Panc1 (cell line): ENCODE results near the gene SLC6A19.

Experiments
- TF ChIP-seq, protein P1 (sequence below): fragments of 450-650 bp; IDR thresholded peaks from 2 replicates; pipeline ENCODE4 v1.5.1; 2017; ENCODE audit warnings: mild to moderate bottlenecking
- TF ChIP-seq, protein P2 (sequence below), 2 experiments: IDR thresholded peaks; 2 replicates each; pipeline ENCODE4 v1.6.1; 2011 to 2012; ENCODE audit warnings: low read depth in 2 of 2, control low read depth in 1 of 2, low read length in 1 of 2, mild to moderate bottlenecking in 1 of 2, moderate library complexity in 1 of 2; ENCODE audit not compliant: insufficient read depth in 1 of 2

DNA sequence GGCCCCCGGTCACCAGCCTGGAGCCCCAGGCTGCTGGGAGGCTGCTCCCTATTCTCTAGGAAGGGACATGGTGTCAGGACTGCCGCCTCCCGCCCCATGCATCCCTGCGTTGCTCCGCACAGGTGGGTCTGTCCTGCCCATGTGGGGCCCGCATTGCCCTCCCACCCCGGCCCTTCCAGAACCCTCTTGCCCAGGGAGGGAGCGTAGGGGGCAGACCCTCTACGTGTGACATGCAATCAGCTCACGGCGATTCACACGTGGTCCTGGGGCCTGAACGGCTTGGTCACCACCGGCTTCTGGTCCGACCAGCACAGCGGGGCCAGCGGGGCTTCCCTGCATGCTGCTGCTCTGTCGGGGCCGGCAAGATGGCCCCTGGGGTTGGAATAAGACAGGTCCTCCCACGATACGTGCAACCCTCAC lies 9.4 kb downstream of the SLC6A19 start:
- TF ChIP-seq, protein P1, sequence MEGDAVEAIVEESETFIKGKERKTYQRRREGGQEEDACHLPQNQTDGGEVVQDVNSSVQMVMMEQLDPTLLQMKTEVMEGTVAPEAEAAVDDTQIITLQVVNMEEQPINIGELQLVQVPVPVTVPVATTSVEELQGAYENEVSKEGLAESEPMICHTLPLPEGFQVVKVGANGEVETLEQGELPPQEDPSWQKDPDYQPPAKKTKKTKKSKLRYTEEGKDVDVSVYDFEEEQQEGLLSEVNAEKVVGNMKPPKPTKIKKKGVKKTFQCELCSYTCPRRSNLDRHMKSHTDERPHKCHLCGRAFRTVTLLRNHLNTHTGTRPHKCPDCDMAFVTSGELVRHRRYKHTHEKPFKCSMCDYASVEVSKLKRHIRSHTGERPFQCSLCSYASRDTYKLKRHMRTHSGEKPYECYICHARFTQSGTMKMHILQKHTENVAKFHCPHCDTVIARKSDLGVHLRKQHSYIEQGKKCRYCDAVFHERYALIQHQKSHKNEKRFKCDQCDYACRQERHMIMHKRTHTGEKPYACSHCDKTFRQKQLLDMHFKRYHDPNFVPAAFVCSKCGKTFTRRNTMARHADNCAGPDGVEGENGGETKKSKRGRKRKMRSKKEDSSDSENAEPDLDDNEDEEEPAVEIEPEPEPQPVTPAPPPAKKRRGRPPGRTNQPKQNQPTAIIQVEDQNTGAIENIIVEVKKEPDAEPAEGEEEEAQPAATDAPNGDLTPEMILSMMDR = no peak
- TF ChIP-seq, protein P2, sequence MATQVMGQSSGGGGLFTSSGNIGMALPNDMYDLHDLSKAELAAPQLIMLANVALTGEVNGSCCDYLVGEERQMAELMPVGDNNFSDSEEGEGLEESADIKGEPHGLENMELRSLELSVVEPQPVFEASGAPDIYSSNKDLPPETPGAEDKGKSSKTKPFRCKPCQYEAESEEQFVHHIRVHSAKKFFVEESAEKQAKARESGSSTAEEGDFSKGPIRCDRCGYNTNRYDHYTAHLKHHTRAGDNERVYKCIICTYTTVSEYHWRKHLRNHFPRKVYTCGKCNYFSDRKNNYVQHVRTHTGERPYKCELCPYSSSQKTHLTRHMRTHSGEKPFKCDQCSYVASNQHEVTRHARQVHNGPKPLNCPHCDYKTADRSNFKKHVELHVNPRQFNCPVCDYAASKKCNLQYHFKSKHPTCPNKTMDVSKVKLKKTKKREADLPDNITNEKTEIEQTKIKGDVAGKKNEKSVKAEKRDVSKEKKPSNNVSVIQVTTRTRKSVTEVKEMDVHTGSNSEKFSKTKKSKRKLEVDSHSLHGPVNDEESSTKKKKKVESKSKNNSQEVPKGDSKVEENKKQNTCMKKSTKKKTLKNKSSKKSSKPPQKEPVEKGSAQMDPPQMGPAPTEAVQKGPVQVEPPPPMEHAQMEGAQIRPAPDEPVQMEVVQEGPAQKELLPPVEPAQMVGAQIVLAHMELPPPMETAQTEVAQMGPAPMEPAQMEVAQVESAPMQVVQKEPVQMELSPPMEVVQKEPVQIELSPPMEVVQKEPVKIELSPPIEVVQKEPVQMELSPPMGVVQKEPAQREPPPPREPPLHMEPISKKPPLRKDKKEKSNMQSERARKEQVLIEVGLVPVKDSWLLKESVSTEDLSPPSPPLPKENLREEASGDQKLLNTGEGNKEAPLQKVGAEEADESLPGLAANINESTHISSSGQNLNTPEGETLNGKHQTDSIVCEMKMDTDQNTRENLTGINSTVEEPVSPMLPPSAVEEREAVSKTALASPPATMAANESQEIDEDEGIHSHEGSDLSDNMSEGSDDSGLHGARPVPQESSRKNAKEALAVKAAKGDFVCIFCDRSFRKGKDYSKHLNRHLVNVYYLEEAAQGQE (IDR thresholded peaks at IDR 0.05; ENCODE audit: insufficient read depth in 1 of 2, low read depth in 2 of 2, low read length in 1 of 2) = no peak
